Heart left ventricle (tissue), 16 donors: Measurements from ENCODE around the gene TUT1. TPM values are rescaled to one million over a fixed set of nuclear protein-coding genes. Genes with fewer than 3 reads are reported as not detected.
A peak's percentile ranks its signal among the peaks of the same experiment; 100 is the strongest.

Experiments used
- ATAC-seq, 4 donors: fragments of 200-7000 bp; cut with Tn5 transposase; one replicate each; pipeline ENCODE4 v1.9.1; 2020 to 2022; ENCODE audit warnings: moderate library complexity in 4 of 4, mild to moderate bottlenecking in 3 of 4, moderate number of reproducible peaks in 1 of 4
- DNase-seq, 5 donors: peaks; one replicate each; pipeline ENCODE4 v3.0.0-alpha.2; 2020
- H3K27ac ChIP-seq, 12 donors: fragments of 200-600 bp; sonication (generic) in 4 of 12; one replicate each; pipeline versions ENCODE4 v1.5.0 to v1.8.0; 2016 to 2022; ENCODE audit warnings: mild to moderate bottlenecking in 2 of 12
- H3K27me3 ChIP-seq, 9 donors: fragments of 200-600 bp; sonication (generic) in 2 of 9; one replicate each; pipeline versions ENCODE4 v1.5.1 to v1.8.0; 2016 to 2022; ENCODE audit warnings: mild to moderate bottlenecking in 3 of 9
- H3K36me3 ChIP-seq, 9 donors: fragments of 200-600 bp; sonication (generic) in 2 of 9; one replicate each; pipeline versions ENCODE4 v1.5.0 to v1.8.0; 2018 to 2022; ENCODE audit warnings: mild to moderate bottlenecking in 2 of 9
- H3K4me1 ChIP-seq, 12 donors: fragments of 200-600 bp; sonication (generic) in 4 of 12; one replicate each; pipeline versions ENCODE4 v1.5.0 to v1.8.0; 2016 to 2022; ENCODE audit warnings: mild to moderate bottlenecking in 3 of 12
- H3K4me3 ChIP-seq, 12 donors: fragments of 200-600 bp; sonication (generic) in 4 of 12; one replicate each; pipeline versions ENCODE4 v1.5.0 to v1.8.0; 2017 to 2022; ENCODE audit warnings: mild to moderate bottlenecking in 9 of 12, moderate library complexity in 4 of 12
- H3K9me3 ChIP-seq, 12 donors: fragments of 200-600 bp; sonication (generic) in 4 of 12; one replicate each; pipeline versions ENCODE4 v1.5.0 to v1.8.0; 2016 to 2022; ENCODE audit warnings: mild to moderate bottlenecking in 1 of 12
- CTCF ChIP-seq, 12 donors: fragments of 200-600 bp; sonication (generic) in 4 of 12; IDR thresholded peaks; one replicate each; pipeline versions ENCODE4 v1.5.0 to v1.8.0; 2018 to 2022; ENCODE audit warnings: antibody characterized with exemption in 12 of 12, mild to moderate bottlenecking in 5 of 12
- POLR2A ChIP-seq, 2 donors: fragments of 450-650 bp; IDR thresholded peaks; one replicate each; pipeline ENCODE4 v1.6.1; 2017; ENCODE audit warnings: antibody characterized with exemption in 2 of 2, mild to moderate bottlenecking in 2 of 2, moderate library complexity in 2 of 2
- WGBS, 4 donors: extraction: QIAGEN DNeasy Blood & Tissue Kit in 2 of 4; methylation state at CpG; one replicate each; pipeline versions ENCODE4 v1.1.5 to v1.1.7; 2013 to 2018; 5-methylcytosine and 5-hydroxymethylcytosine counted together
- intact Hi-C, 10 donors: fragments of 100-400 bp; cut with DNase I; formaldehyde crosslinking; loops; one replicate each; pipeline versions ENCODE4 v1.11.1 to v1.14.2; 2022
- polyA plus RNA-seq, 2 donors: library from polyadenylated mRNA; stranded (reverse); fragments of 200-250 nt; gene quantifications; one replicate each; pipeline ENCODE4 v1.2.3, GENCODE V29; 2013
- total RNA-seq, 9 donors: library from RNA; depleted of rRNA in 2 of 9; stranded (reverse); fragments of >200 nt in 2 of 9; fragmentation: NEBNext Ultra II Directional in 3 of 9; extraction: Animal tissue kit (Norgen Biotek cat#: 25700) in 3 of 9; gene quantifications; one replicate each; pipeline versions ENCODE4 v1.1.0 to v1.2.4, GENCODE V29; 2016 to 2023
- donor health status: ischemic (EF 13 %, LVEDD 7.1; RV severe dilation, severe dysfunction).
- donor health status: healthy with polysubstance abuse.
- donor health status: DM: no; HTN: yes; CAD: no.
- donor health status: DM: no; HTN: no; CAD: no.
- donor health status: ischemic (EF 25% LVEDD 6.9; RV normal size, moderate dysfunction).
- donor health status: ischemic (EF 25% LVEDD 5.7; RV mildly dilated, moderate dysfunction).
- donor health status: healthy.
- donor health status: DM: yes; HTN: yes; CAD: no.
- donor health status: ischemic (EF 35%, LVEDD 5.7; RV mildly dilated, moderate dysfunction).
- donor health status: nonischemic (EF 11% LVEDD 7.7; RV severe dilation, severe dysfunction).
- donor health status: DM: yes; HTN: yes; CAD: no.
- donor health status: PGD.
- donor health status: ischemic (EF 29% LVEDD 5.4; RV normal size, mild dysfunction).
- donor health status: nonischemic (EF 23%, LVEDD 6.1; RV moderate dilation, normal function).

The TUT1 gene
- total and polyA plus RNA-seq, 11 donors = 6.3 to 16.3 (median 11.3) TPM

GRCh38 chr11:62595124-62595523, 3.8 kb upstream of the TUT1 start:
- ATAC-seq = no peak
- H3K4me3 ChIP-seq = no peak overlapping the region
- DNase-seq = peak in 1 of 5 donors; percentile 23
- no peak overlapping the region for H3K27ac ChIP-seq
- intact Hi-C loops = loop anchor here in 1 of 10 donors (10.0 kb wide), 1 partner anchor 100 kb away; no protein-coding TSS in a partner anchor
- H3K27me3 ChIP-seq = no peaks in the 10 kb centered on the region
- WGBS, 4 donors = 80 to 90% (median 87%) methylated on average over 8 of the region's 8 CpGs
- H3K36me3 ChIP-seq = peaks cover 0 to 64% (median 51%) of the 10 kb centered on the region in 9 donors
- TF ChIP-seq POLR2A (IDR thresholded peaks at IDR 0.05) = no peak
- TF ChIP-seq CTCF (IDR thresholded peaks at IDR 0.05) = no peak
- H3K4me1 ChIP-seq = peaks cover 7 to 50% (median 36%) of the 10 kb centered on the region in 12 donors
- no peaks in the 10 kb centered on the region for H3K9me3 ChIP-seq

- intact Hi-C loops = loop anchor here in 2 of 10 donors (2.0 to 10.0 kb wide), 3 partner anchors 101 to 269 kb away; no protein-coding TSS in a partner anchor
- DNase-seq (peak; percentile 66 to 87 (median 77)), ATAC-seq (peak in 1 of 4 donors; percentile 12)
- no peaks in the 10 kb centered on the region for H3K9me3 ChIP-seq
- peaks cover 0 to 61% (median 56%) of the 10 kb centered on the region in 9 donors for H3K36me3 ChIP-seq
- 53 to 59% (median 55%) methylated on average over 13 of the region's 13 CpGs for WGBS, 4 donors
- no peak overlapping the region for H3K4me3 ChIP-seq
- TF ChIP-seq CTCF (IDR thresholded peaks at IDR 0.05) (peak; percentile 23 to 65 (median 52)), POLR2A (IDR thresholded peaks at IDR 0.05) (no peak)
- H3K4me1 ChIP-seq = peaks cover 5 to 42% (median 25%) of the 10 kb centered on the region in 12 donors
- no peaks in the 10 kb centered on the region for H3K27me3 ChIP-seq
- peak overlapping the region in 3 of 12 donors; percentile 96 to 98 (median 98) for H3K27ac ChIP-seq
These were observed 2.2 kb upstream of the TUT1 start for GRCh38 chr11:62593434-62594044.

GRCh38 chr11:62592989-62593421, 1.7 kb upstream of the TUT1 start:
- peak in 1 of 5 donors; percentile 13 for DNase-seq
- no peak overlapping the region for H3K4me3 ChIP-seq
- peaks cover 0 to 61% (median 56%) of the 10 kb centered on the region in 9 donors for H3K36me3 ChIP-seq
- no peaks in the 10 kb centered on the region for H3K27me3 ChIP-seq
- no peak for TF ChIP-seq POLR2A (IDR thresholded peaks at IDR 0.05)
- no peak for TF ChIP-seq CTCF (IDR thresholded peaks at IDR 0.05)
- 74 to 85% (median 78%) methylated on average over 8 of the region's 8 CpGs for WGBS, 4 donors
- peak overlapping the region; percentile 68 to 98 (median 94) for H3K27ac ChIP-seq
- H3K4me1 ChIP-seq = peaks cover 5 to 40% (median 23%) of the 10 kb centered on the region in 12 donors
- H3K9me3 ChIP-seq = no peaks in the 10 kb centered on the region
- no peak for ATAC-seq
- intact Hi-C loops = loop anchor here in 2 of 10 donors (2.0 to 10.0 kb wide), 3 partner anchors 102 to 269 kb away; no protein-coding TSS in a partner anchor

GRCh38 chr11:62592146-62592815, 958 bp upstream of the TUT1 start:
- Histone ChIP-seq H3K27ac (peak overlapping the region; percentile 68 to 98 (median 94)), H3K27me3 (no peaks in the 10 kb centered on the region), H3K4me1 (peaks cover 5 to 40% (median 23%) of the 10 kb centered on the region in 12 donors), H3K4me3 (peak overlapping the region; percentile 25 to 97 (median 77)), H3K36me3 (peaks cover 0 to 61% (median 56%) of the 10 kb centered on the region in 9 donors), H3K9me3 (no peaks in the 10 kb centered on the region)
- DNase-seq (no peak), ATAC-seq (peak in 2 of 4 donors; percentile 7 to 21)
- intact Hi-C loops = loop anchor here in 2 of 10 donors (2.0 to 10.0 kb wide), 3 partner anchors 103 to 270 kb away; no protein-coding TSS in a partner anchor
- TF ChIP-seq POLR2A (IDR thresholded peaks at IDR 0.05) (no peak), CTCF (IDR thresholded peaks at IDR 0.05) (peak in 1 of 12 donors; percentile 7)
- WGBS, 4 donors = 9 to 16% (median 11%) methylated on average over 13 to 17 of the region's 17 CpGs
